GM23338 (cell line): Measurements from ENCODE around the gene MVB12B. TPM values are rescaled to one million over a fixed set of nuclear protein-coding genes. Genes with fewer than 3 reads are reported as not detected.

Source experiments
- ATAC-seq: fragments of 200-7000 bp; cut with Tn5 transposase; 3 replicates; pipeline ENCODE4 v1.9.1; 2020
- DNase-seq: peaks from one replicate; pipeline ENCODE4 v3.0.0-alpha.2; 2015; ENCODE audit warnings: low spot score
- H2AFZ ChIP-seq: fragments of 200-600 bp; sonication (generic); 2 replicates; pipeline ENCODE4 v1.8.0; 2016; ENCODE audit warnings: antibody characterized with exemption, mild to moderate bottlenecking, moderate library complexity
- H3F3A ChIP-seq: fragments of 200-600 bp; sonication (generic); replicated peaks from 2 replicates; pipeline ENCODE4 v1.8.0; 2017; ENCODE audit warnings: antibody characterized with exemption, mixed run types, low read depth
- H3K27ac ChIP-seq: fragments of 200-600 bp; sonication (generic); 2 replicates; pipeline ENCODE4 v1.6.1; 2016; ENCODE audit warnings: low read depth
- H3K27me3 ChIP-seq: fragments of 200-600 bp; sonication (generic); 2 replicates; pipeline ENCODE4 v1.8.0; 2016; ENCODE audit warnings: mild to moderate bottlenecking, mixed run types, moderate library complexity; ENCODE audit not compliant: insufficient read depth
- H3K36me3 ChIP-seq: fragments of 200-600 bp; sonication (generic); 2 replicates; pipeline ENCODE4 v1.8.0; 2016; ENCODE audit warnings: mild to moderate bottlenecking; ENCODE audit not compliant: insufficient read depth
- H3K4me1 ChIP-seq: fragments of 200-600 bp; sonication (generic); 2 replicates; pipeline ENCODE4 v1.8.0; 2016; ENCODE audit warnings: mild to moderate bottlenecking, moderate library complexity; ENCODE audit not compliant: insufficient read depth
- H3K4me2 ChIP-seq: fragments of 200-600 bp; sonication (generic); 2 replicates; pipeline ENCODE4 v1.7.1; 2017; ENCODE audit warnings: mixed run types
- H3K4me3 ChIP-seq: fragments of 200-600 bp; sonication (generic); 2 replicates; pipeline ENCODE4 v1.6.1; 2016; ENCODE audit warnings: mixed run types
- H3K79me2 ChIP-seq: fragments of 200-600 bp; sonication (generic); replicated peaks from 2 replicates; pipeline ENCODE4 v1.8.0; 2017; ENCODE audit warnings: mild to moderate bottlenecking; ENCODE audit not compliant: insufficient read depth
- H3K9me2 ChIP-seq: fragments of 200-600 bp; sonication (generic); 2 replicates; pipeline ENCODE4 v1.8.0; 2017; ENCODE audit not compliant: insufficient read depth
- H4K20me1 ChIP-seq: fragments of 200-600 bp; sonication (generic); replicated peaks from 2 replicates; pipeline ENCODE4 v1.8.0; 2017; ENCODE audit warnings: mild to moderate bottlenecking; ENCODE audit not compliant: insufficient read depth
- H3K27ac Mint-ChIP-seq: 2 replicates; pipeline ENCODE4 v1.8.0; 2020; ENCODE audit warnings: inconsistent platforms, mild to moderate bottlenecking, moderate library complexity, mixed read lengths
- H3K27me3 Mint-ChIP-seq: 3 replicates; pipeline ENCODE4 v1.8.0; 2022; ENCODE audit warnings: low read depth, mild to moderate bottlenecking, moderate library complexity, mixed read lengths, inconsistent platforms; ENCODE audit not compliant: insufficient read depth, poor library complexity
- H3K36me3 Mint-ChIP-seq: 3 replicates; pipeline ENCODE4 v1.8.0; 2021; ENCODE audit warnings: low read depth, mild to moderate bottlenecking, inconsistent platforms, moderate library complexity, mixed read lengths
- H3K4me1 Mint-ChIP-seq: 3 replicates; pipeline ENCODE4 v1.8.0; 2020; ENCODE audit warnings: mild to moderate bottlenecking, inconsistent platforms, mixed read lengths
- H3K4me3 Mint-ChIP-seq: 3 replicates; pipeline ENCODE4 v1.8.0; 2021; ENCODE audit warnings: moderate library complexity, mild to moderate bottlenecking, inconsistent platforms, mixed read lengths
- H3K9me3 Mint-ChIP-seq: 3 replicates; pipeline ENCODE4 v1.8.0; 2020; ENCODE audit warnings: moderate library complexity, mild to moderate bottlenecking, inconsistent platforms, mixed read lengths
- CREB1 ChIP-seq: fragments of 250-450 bp; sonication (Bioruptor Pico); IDR thresholded peaks from 2 replicates; pipeline ENCODE4 v1.5.0; 2020; ENCODE audit warnings: low read depth, mild to moderate bottlenecking, moderate library complexity
- EZH2 ChIP-seq: fragments of 200-600 bp; sonication (generic); IDR thresholded peaks from one replicate; pipeline ENCODE4 v1.8.0; 2017; ENCODE audit warnings: antibody characterized with exemption, mild to moderate bottlenecking, low read depth; ENCODE audit not compliant: unreplicated experiment
- EZH2phosphoT487 ChIP-seq: fragments of 200-600 bp; sonication (generic); IDR thresholded peaks from one replicate; pipeline ENCODE4 v1.8.1; 2018; ENCODE audit warnings: antibody characterized with exemption; ENCODE audit not compliant: unreplicated experiment
- JUNB ChIP-seq: IDR thresholded peaks from one replicate; pipeline ENCODE4 v1.6.1; 2016; ENCODE audit warnings: antibody characterized with exemption; ENCODE audit not compliant: unreplicated experiment
- NANOG ChIP-seq: IDR thresholded peaks from 2 replicates; pipeline ENCODE4 v1.6.1; 2016; ENCODE audit warnings: antibody characterized with exemption, borderline replicate concordance
- POLR2AphosphoS5 ChIP-seq: IDR thresholded peaks from 2 replicates; pipeline ENCODE4 v1.6.1; 2016; ENCODE audit warnings: antibody characterized with exemption, low read depth
- ZNF331 ChIP-seq: fragments of 250-450 bp; sonication (Bioruptor Pico); IDR thresholded peaks from 2 replicates; pipeline ENCODE4 v1.5.0; 2020; ENCODE audit warnings: low read depth, mild to moderate bottlenecking, moderate library complexity
- ZNF462 ChIP-seq: fragments of 250-450 bp; sonication (Bioruptor Pico); IDR thresholded peaks from 2 replicates; pipeline ENCODE4 v1.5.0; 2020; ENCODE audit warnings: mild to moderate bottlenecking, moderate library complexity
- polyA plus RNA-seq: library from polyadenylated mRNA; unstranded; fragments of >200 nt; fragmentation: Nextera tagmentation; extraction: Ambion mirVana; gene quantifications from 2 replicates; pipeline ENCODE4 v1.2.1, GENCODE V29; 2016
- total RNA-seq: library from RNA; depleted of rRNA; stranded (reverse); fragments of >200 nt; shearing (Covaris generic); gene quantifications from 2 replicates; pipeline ENCODE4 v1.2.3, GENCODE V29; 2014

Gene MVB12B
- total and polyA plus RNA-seq, 2 experiments from 2014 or later = 1.9 to 6.6 TPM

GRCh38 chr9:126423142-126423915, 96.7 kb downstream of the MVB12B start (continued):
- no peak for TF ChIP-seq EZH2
- TF ChIP-seq ZNF462 (CRISPR knock-in tag) = no peak
- no peak for TF ChIP-seq ZNF331 (CRISPR knock-in tag)
- no peak for TF ChIP-seq NANOG
- TF ChIP-seq POLR2AphosphoS5 = no peak
- no peak for TF ChIP-seq EZH2phosphoT487

GRCh38 chr9:126423916-126424185, 97.2 kb downstream of the MVB12B start:
- Histone ChIP-seq H3K9me2 (no peaks in the 10 kb centered on the region), H3F3A (no peaks in the 10 kb centered on the region), H2AFZ (no peak overlapping the region), H3K4me2 (no peak overlapping the region), H4K20me1 (no peaks in the 10 kb centered on the region; the same call in 1 of the 2 replicates), H3K27me3 (no peaks in the 10 kb centered on the region), H3K27ac (no peak overlapping the region), H3K4me3 (no peak overlapping the region), H3K4me1 (peaks cover 11% of the 10 kb centered on the region), H3K36me3 (no peaks in the 10 kb centered on the region; the same call in 1 of the 2 replicates), H3K79me2 (no peaks in the 10 kb centered on the region)
- Mint-ChIP-seq H3K4me1 (peaks cover 32% of the 10 kb centered on the region), H3K4me3 (no peak overlapping the region), H3K27ac (no peak overlapping the region), H3K36me3 (no peaks in the 10 kb centered on the region), H3K9me3 (no peaks in the 10 kb centered on the region), H3K27me3 (peaks cover 5% of the 10 kb centered on the region)
- ATAC-seq (no peak), DNase-seq (no peak)
- no peak for TF ChIP-seq POLR2AphosphoS5
- TF ChIP-seq CREB1 (CRISPR knock-in tag) = no peak
- no peak for TF ChIP-seq JUNB
- TF ChIP-seq EZH2phosphoT487 = no peak
- TF ChIP-seq ZNF462 (CRISPR knock-in tag) = no peak
- no peak for TF ChIP-seq ZNF331 (CRISPR knock-in tag)
- no peak for TF ChIP-seq NANOG
